Stimulated activated CD8-positive, alpha-beta memory T cell treated with anti-CD3 and anti-CD28 coated beads, Interleukin-15, amount 100 ng/mL, for 48 hours (primary cell): Measurements from ENCODE around the gene PSG2.
A peak's percentile ranks its signal among the peaks of the same experiment; 100 is the strongest.
"Not testable (repeated sequence)": the region's sequence is repeated elsewhere in the genome, so short reads cannot be mapped to it uniquely, and the experiment has no call there.

Source experiments
- DNase-seq, 2 donors: peaks; one replicate each; pipeline ENCODE4 v3.0.0-alpha.2; 2020; ENCODE audit warnings: low read depth in 2 of 2

Gene PSG2

GRCh38 chr19:43082601-43083000, at the start of gene PSG2:
Gene PSG2, minus strand, starts transcription at chr19:43082701. Its CDS starts 132 bp downstream, at chr19:43082569.
- not testable (repeated sequence) for DNase-seq

GRCh38 chr19:43131281-43131842, 48.9 kb upstream of the PSG2 start:
- not testable (repeated sequence) for DNase-seq

GRCh38 chr19:43129197-43129596, 46.7 kb upstream of the PSG2 start:
- DNase-seq, result not testable (repeated sequence)

- DNase-seq, result not testable (repeated sequence)
Observed at GRCh38 chr19:43127336-43127735, 44.8 kb upstream of the PSG2 start.

GRCh38 chr19:43126720-43127119, 44.2 kb upstream of the PSG2 start:
- DNase-seq, result no peak

GRCh38 chr19:43124360-43124759, 41.9 kb upstream of the PSG2 start:
- DNase-seq, result no peak

GRCh38 chr19:43120433-43121026, 38.0 kb upstream of the PSG2 start:
- not testable (repeated sequence) for DNase-seq

- not testable (repeated sequence) for DNase-seq
Observed at GRCh38 chr19:43119526-43119925, 37.0 kb upstream of the PSG2 start.

GRCh38 chr19:43116421-43116820, 33.9 kb upstream of the PSG2 start:
- DNase-seq, result not testable (repeated sequence)

- DNase-seq, result not testable (repeated sequence)
Observed at GRCh38 chr19:43115548-43115947, 33.0 kb upstream of the PSG2 start.

GRCh38 chr19:43115064-43115463, 32.6 kb upstream of the PSG2 start:
- DNase-seq, result not testable (repeated sequence)

- not testable (repeated sequence) for DNase-seq
Observed at GRCh38 chr19:43114626-43115025, 32.1 kb upstream of the PSG2 start.

GRCh38 chr19:43107401-43107800, 24.9 kb upstream of the PSG2 start:
- DNase-seq, result not testable (repeated sequence)

GRCh38 chr19:43105496-43105895, 23.0 kb upstream of the PSG2 start:
- no peak for DNase-seq

GRCh38 chr19:43104215-43104850, 21.8 kb upstream of the PSG2 start:
- not testable (repeated sequence) for DNase-seq

GRCh38 chr19:43101950-43102349, 19.4 kb upstream of the PSG2 start:
- no peak for DNase-seq

- DNase-seq, result not testable (repeated sequence)
Observed at GRCh38 chr19:43098416-43098815, 15.9 kb upstream of the PSG2 start.

- peak in 1 of 2 donors; percentile 8 for DNase-seq
Observed at GRCh38 chr19:43087702-43088340, 5.3 kb upstream of the PSG2 start.

GRCh38 chr19:43085796-43086530, 3.5 kb upstream of the PSG2 start:
- not testable (repeated sequence) for DNase-seq

- not testable (repeated sequence) for DNase-seq
Observed at GRCh38 chr19:43084196-43084832, 1.8 kb upstream of the PSG2 start.

GRCh38 chr19:43083721-43084120, 1.2 kb upstream of the PSG2 start:
- DNase-seq, result not testable (repeated sequence)
